ENCODE measurements around the gene PRIMA1. TPM values are rescaled to one million over a fixed set of nuclear protein-coding genes. Genes with fewer than 3 reads are reported as not detected.

PRIMA1 gene
- total and polyA plus RNA-seq, 8 donors: 1.2 to 9.9 (median 4.9) TPM

- H3K27me3 ChIP-seq: peaks cover 0 to 26% (median 14%) of the 10 kb centered on the region in 3 donors
- DNase-seq: no peak
- no peak overlapping the region for H3K4me3 ChIP-seq
- no peaks in the 10 kb centered on the region for H3K4me1 ChIP-seq
- TF ChIP-seq CTCF (IDR thresholded peaks at IDR 0.05) (no peak), POLR2AphosphoS5 (IDR thresholded peaks at IDR 0.05) (no peak), POLR2A (IDR thresholded peaks at IDR 0.05) (no peak), EP300 (IDR thresholded peaks at IDR 0.05) (no peak)
- no peaks in the 10 kb centered on the region for H3K36me3 ChIP-seq
- H3K27ac ChIP-seq: no peak overlapping the region
- intact Hi-C loops (cut with DNase I; ENCODE audit: low total_unique reads): no loop called here
- no peaks in the 10 kb centered on the region for H3K9me3 ChIP-seq
- WGBS, 5 donors: 74 to 81% (median 76%) methylated on average over 9 of the region's 9 CpGs
These were observed 35.8 kb upstream of the PRIMA1 start for GRCh38 chr14:93824076-93824475.

GRCh38 chr14:93821051-93821450 is 32.8 kb upstream of the PRIMA1 start:
- Histone ChIP-seq H3K36me3 (no peaks in the 10 kb centered on the region), H3K4me3 (no peak overlapping the region), H3K27ac (no peak overlapping the region), H3K9me3 (peaks cover 0 to 4% (median under 1%) of the 10 kb centered on the region in 4 donors), H3K4me1 (no peaks in the 10 kb centered on the region), H3K27me3 (peaks cover 0 to 26% (median 14%) of the 10 kb centered on the region in 3 donors)
- intact Hi-C loops (cut with DNase I; ENCODE audit: low total_unique reads): no loop called here
- 62 to 76% (median 68%) methylated on average over 6 of the region's 6 CpGs for WGBS, 5 donors
- TF ChIP-seq EP300 (IDR thresholded peaks at IDR 0.05) (no peak), POLR2A (IDR thresholded peaks at IDR 0.05) (no peak), POLR2AphosphoS5 (IDR thresholded peaks at IDR 0.05) (no peak), CTCF (IDR thresholded peaks at IDR 0.05) (no peak)
- no peak for DNase-seq

DNA sequence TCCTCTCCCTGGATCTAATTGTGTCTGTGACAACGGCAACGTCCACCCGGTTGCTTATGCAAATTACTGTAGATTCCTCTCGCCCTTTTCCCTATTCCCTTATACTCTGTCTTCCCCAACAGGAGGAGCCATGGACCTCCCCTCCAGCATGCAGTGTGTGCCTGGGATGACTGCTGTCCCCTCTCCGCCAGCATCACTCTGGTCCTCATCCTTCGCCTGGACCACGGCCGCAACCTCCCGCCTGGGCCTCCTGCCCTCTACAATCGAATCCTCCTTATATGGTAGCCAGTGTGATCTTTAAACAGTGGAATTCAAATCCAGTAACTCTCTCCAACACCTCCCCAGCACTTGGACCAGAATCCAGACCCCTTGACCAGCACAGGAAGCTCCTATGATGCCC is 30.6 kb upstream of the PRIMA1 start:
- WGBS, 5 donors: 88 to 94% (median 89%) methylated on average over 10 of the region's 10 CpGs
- Histone ChIP-seq H3K36me3 (no peaks in the 10 kb centered on the region), H3K4me1 (no peaks in the 10 kb centered on the region), H3K9me3 (peaks cover 0 to 24% (median 15%) of the 10 kb centered on the region in 4 donors), H3K27me3 (peaks cover 0 to 8% (median under 1%) of the 10 kb centered on the region in 3 donors), H3K4me3 (no peak overlapping the region), H3K27ac (no peak overlapping the region)
- no peak for DNase-seq
- intact Hi-C loops (cut with DNase I; ENCODE audit: low total_unique reads): no loop called here
- TF ChIP-seq EP300 (IDR thresholded peaks at IDR 0.05) (no peak), POLR2A (IDR thresholded peaks at IDR 0.05) (no peak), CTCF (IDR thresholded peaks at IDR 0.05) (no peak), POLR2AphosphoS5 (IDR thresholded peaks at IDR 0.05) (no peak)

GRCh38 chr14:93811676-93812075 is 23.4 kb upstream of the PRIMA1 start:
- intact Hi-C loops (cut with DNase I; ENCODE audit: low total_unique reads): no loop called here
- Histone ChIP-seq H3K27me3 (no peaks in the 10 kb centered on the region), H3K36me3 (no peaks in the 10 kb centered on the region), H3K9me3 (peaks cover 0 to 54% (median 36%) of the 10 kb centered on the region in 4 donors), H3K27ac (no peak overlapping the region), H3K4me3 (no peak overlapping the region), H3K4me1 (no peaks in the 10 kb centered on the region)
- DNase-seq: no peak
- TF ChIP-seq EP300 (IDR thresholded peaks at IDR 0.05) (no peak), POLR2AphosphoS5 (IDR thresholded peaks at IDR 0.05) (no peak), CTCF (IDR thresholded peaks at IDR 0.05) (no peak), POLR2A (IDR thresholded peaks at IDR 0.05) (no peak)
- WGBS, 5 donors: 78 to 90% (median 88%) methylated on average over 8 of the region's 8 CpGs

Measured in stomach (tissue), 9 donors.